ACC112 (cell line): ENCODE data around the gene PSMD12.
A peak's percentile ranks its signal among the peaks of the same experiment; 100 is the strongest.
"Not testable (repeated sequence)": the region's sequence is repeated elsewhere in the genome, so short reads cannot be mapped to it uniquely, and the experiment has no call there.

Source experiments
- H2AFZ ChIP-seq: fragments of 200-600 bp; sonication (generic); one replicate; pipeline ENCODE4 v1.6.0; 2017; ENCODE audit warnings: antibody characterized with exemption, low read length; ENCODE audit not compliant: unreplicated experiment
- H3K27ac ChIP-seq: fragments of 200-600 bp; sonication (generic); 2 replicates; pipeline ENCODE4 v1.5.1; 2014; ENCODE audit warnings: low read depth, mild to moderate bottlenecking, antibody characterized with exemption, low read length, moderate library complexity
- H3K27me3 ChIP-seq: fragments of 200-600 bp; sonication (generic); 2 replicates; pipeline ENCODE4 v1.6.1; 2014; ENCODE audit warnings: mild to moderate bottlenecking, antibody characterized with exemption, low read length, moderate library complexity, mixed read lengths; ENCODE audit not compliant: insufficient read depth
- H3K36me3 ChIP-seq: fragments of 200-600 bp; sonication (generic); 2 replicates; pipeline ENCODE4 v1.6.1; 2016; ENCODE audit warnings: mild to moderate bottlenecking, antibody characterized with exemption, low read length, moderate library complexity, mixed read lengths; ENCODE audit not compliant: insufficient read depth
- H3K4me1 ChIP-seq: fragments of 200-600 bp; sonication (generic); one replicate; pipeline ENCODE4 v1.6.1; 2016; ENCODE audit warnings: low read length, mixed read lengths; ENCODE audit not compliant: insufficient read depth, unreplicated experiment, control insufficient read depth
- H3K4me3 ChIP-seq: fragments of 200-600 bp; sonication (generic); 2 replicates; pipeline ENCODE4 v1.5.1; 2014; ENCODE audit warnings: mild to moderate bottlenecking, low read depth, low read length
- H3K79me2 ChIP-seq: fragments of 200-600 bp; sonication (generic); one replicate; pipeline ENCODE4 v1.6.0; 2016; ENCODE audit warnings: low read length; ENCODE audit not compliant: control insufficient read depth, unreplicated experiment, insufficient read depth

The PSMD12 gene

GRCh38 chr17:67401598-67402504, 35.5 kb upstream of the PSMD12 start:
- no peak overlapping the region for H3K27ac ChIP-seq
- no peaks in the 10 kb centered on the region for H3K27me3 ChIP-seq
- no peaks in the 10 kb centered on the region for H3K79me2 ChIP-seq
- H3K36me3 ChIP-seq: no peaks in the 10 kb centered on the region
- H2AFZ ChIP-seq: no peak overlapping the region
- no peak overlapping the region for H3K4me3 ChIP-seq
- H3K4me1 ChIP-seq: no peaks in the 10 kb centered on the region

DNA sequence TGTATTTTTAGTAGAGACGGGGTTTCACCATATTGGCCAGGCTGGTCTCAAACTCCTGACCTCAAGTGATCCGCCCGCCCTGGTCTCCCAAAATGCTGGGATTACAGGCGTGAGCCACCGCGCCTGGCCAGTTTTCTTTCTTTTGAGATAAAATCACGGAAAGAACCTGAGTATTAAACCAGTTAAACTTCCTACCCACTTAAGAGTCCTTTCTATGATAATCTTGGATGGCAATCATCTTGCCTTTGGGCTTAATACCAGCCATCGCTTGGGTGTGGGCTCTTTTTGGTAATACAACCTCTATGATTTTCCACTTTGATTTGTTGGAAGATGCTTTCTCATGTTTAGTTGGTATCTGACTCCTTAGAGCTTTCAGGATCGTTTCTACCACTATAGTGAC, 34.7 kb upstream of the PSMD12 start:
- Histone ChIP-seq H3K36me3 (no peaks in the 10 kb centered on the region), H3K27me3 (no peaks in the 10 kb centered on the region), H3K27ac (no peak overlapping the region), H3K79me2 (peaks cover 2% of the 10 kb centered on the region), H3K4me3 (no peak overlapping the region), H3K4me1 (no peaks in the 10 kb centered on the region), H2AFZ (no peak overlapping the region)

DNA sequence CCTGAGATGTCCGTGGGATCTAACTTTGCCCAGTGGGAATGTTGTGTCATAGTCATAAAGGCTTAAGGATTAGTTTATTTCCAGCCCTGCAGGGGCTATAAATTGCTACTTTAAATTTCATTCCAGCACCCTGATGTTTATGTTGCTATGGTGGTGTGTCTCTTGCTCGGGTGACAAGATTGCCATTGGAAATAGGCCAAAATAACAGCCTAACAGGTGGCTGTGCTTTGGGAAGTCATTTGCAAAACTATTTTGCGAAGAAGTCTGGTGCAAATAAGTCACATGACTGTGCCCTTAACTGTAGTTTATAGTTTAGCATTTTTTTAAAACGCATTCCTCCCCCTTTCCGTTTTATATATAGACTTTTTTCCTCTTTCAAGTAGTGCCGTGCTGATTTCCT, 33.8 kb upstream of the PSMD12 start:
- H3K79me2 ChIP-seq: peaks cover 2% of the 10 kb centered on the region
- H3K27ac ChIP-seq: no peak overlapping the region
- H3K4me3 ChIP-seq: no peak overlapping the region
- no peaks in the 10 kb centered on the region for H3K27me3 ChIP-seq
- H2AFZ ChIP-seq: no peak overlapping the region
- no peaks in the 10 kb centered on the region for H3K4me1 ChIP-seq
- no peaks in the 10 kb centered on the region for H3K36me3 ChIP-seq

GRCh38 chr17:67399676-67400075, 33.3 kb upstream of the PSMD12 start:
- no peaks in the 10 kb centered on the region for H3K36me3 ChIP-seq
- H2AFZ ChIP-seq: no peak overlapping the region
- H3K4me1 ChIP-seq: no peaks in the 10 kb centered on the region
- H3K79me2 ChIP-seq: peaks cover 2% of the 10 kb centered on the region
- no peak overlapping the region for H3K27ac ChIP-seq
- H3K27me3 ChIP-seq: no peaks in the 10 kb centered on the region
- H3K4me3 ChIP-seq: no peak overlapping the region

GRCh38 chr17:67393809-67394397, 27.5 kb upstream of the PSMD12 start:
- Histone ChIP-seq H3K27ac (no peak overlapping the region), H3K4me1 (peaks cover 16% of the 10 kb centered on the region), H3K4me3 (no peak overlapping the region), H3K36me3 (no peaks in the 10 kb centered on the region), H3K79me2 (peaks cover 6% of the 10 kb centered on the region), H2AFZ (no peak overlapping the region), H3K27me3 (no peaks in the 10 kb centered on the region)

DNA sequence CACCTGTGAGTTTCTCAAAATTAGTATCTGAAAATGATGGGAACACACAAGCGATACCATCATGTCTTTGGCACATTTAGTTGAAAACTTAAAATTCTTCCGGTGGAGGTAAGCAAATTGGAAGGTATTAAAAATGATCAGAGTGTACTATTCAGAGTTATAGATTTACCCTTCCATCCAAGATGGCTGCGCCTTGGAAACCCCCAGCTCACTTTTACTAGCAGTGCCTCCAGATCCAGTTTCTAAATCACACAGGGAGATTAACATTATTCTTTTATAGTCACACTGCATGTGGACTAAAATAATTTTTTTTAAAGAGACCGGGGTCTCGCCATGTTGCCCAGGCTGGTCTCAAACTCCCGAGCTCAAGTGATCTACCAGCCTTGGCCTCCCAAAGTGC, 25.7 kb upstream of the PSMD12 start:
- Histone ChIP-seq H3K36me3 (no peaks in the 10 kb centered on the region), H3K4me1 (peaks cover 16% of the 10 kb centered on the region), H3K27ac (peak overlapping the region; percentile 99), H3K27me3 (no peaks in the 10 kb centered on the region), H3K4me3 (no peak overlapping the region), H2AFZ (no peak overlapping the region), H3K79me2 (peaks cover 6% of the 10 kb centered on the region)

DNA sequence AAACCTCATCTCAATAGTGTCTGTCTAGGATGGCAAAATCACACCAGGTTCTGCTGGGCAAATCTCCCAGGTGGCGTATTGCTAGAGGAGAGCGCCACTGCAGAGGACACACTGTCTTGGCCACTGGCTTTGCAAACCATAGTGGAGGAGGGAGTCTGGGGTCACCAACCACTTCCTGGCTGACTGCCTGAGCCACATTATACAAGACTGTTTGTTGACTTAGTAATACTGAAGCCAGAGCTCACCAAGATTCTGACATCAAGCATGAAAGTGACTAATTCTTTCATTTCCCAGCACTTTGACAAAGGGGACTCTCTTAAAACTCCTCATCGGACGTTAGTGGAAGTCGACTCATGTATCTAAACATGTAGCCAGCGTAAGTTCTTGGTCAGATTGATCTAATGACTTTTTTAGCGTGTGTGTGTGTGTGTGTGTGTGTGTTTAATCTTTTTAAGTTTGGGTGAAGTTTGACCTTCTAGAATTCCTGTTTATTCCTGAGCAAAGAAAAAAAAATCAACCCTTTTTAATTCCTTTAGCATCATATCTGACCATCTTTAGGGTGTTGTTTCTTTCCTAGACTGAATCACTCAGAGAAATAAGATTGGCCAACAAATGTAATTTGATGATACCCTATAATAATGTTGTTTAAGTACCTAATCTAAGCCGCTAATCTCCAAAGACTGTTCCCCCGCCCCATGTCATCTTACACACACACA, 24.4 kb upstream of the PSMD12 start:
- Histone ChIP-seq H3K27me3 (no peaks in the 10 kb centered on the region), H3K79me2 (peaks cover 4% of the 10 kb centered on the region), H3K27ac (peak overlapping the region; percentile 99), H3K4me3 (peak overlapping the region; percentile 56), H3K4me1 (peaks cover 16% of the 10 kb centered on the region), H3K36me3 (no peaks in the 10 kb centered on the region), H2AFZ (peak overlapping the region; percentile 20)

- H2AFZ ChIP-seq: no peak overlapping the region
- H3K4me3 ChIP-seq: no peak overlapping the region
- H3K4me1 ChIP-seq: peaks cover 16% of the 10 kb centered on the region
- H3K36me3 ChIP-seq: no peaks in the 10 kb centered on the region
- peaks cover 4% of the 10 kb centered on the region for H3K79me2 ChIP-seq
- peak overlapping the region; percentile 99 for H3K27ac ChIP-seq
- no peaks in the 10 kb centered on the region for H3K27me3 ChIP-seq
Observed at GRCh38 chr17:67390006-67390645, 23.7 kb upstream of the PSMD12 start.

DNA sequence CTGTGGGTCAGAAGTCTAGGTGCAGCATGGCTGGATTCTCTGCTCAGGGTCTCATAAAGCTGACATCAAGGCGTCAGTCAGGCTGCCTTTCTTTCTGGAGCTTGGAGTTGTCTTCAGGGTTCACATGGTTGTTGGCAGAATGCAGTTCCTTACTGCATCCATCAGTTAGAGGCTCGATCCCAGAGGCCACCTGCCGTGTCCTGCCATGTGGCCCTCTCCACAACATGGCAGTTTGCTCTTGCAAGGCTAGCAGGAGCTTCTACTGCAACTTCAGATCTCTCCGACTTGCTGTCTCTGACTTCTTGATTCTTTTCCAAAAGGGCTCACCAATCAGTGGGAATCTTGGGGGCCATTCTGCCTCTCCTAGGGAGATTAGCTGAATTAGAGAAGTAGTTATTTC, 22.6 kb upstream of the PSMD12 start:
- peaks cover 7% of the 10 kb centered on the region for H3K79me2 ChIP-seq
- H3K27ac ChIP-seq: peak overlapping the region; percentile 24; the same call in 1 of the 2 replicates
- no peak overlapping the region for H2AFZ ChIP-seq
- no peaks in the 10 kb centered on the region for H3K36me3 ChIP-seq
- no peak overlapping the region for H3K4me3 ChIP-seq
- peaks cover 16% of the 10 kb centered on the region for H3K4me1 ChIP-seq
- H3K27me3 ChIP-seq: no peaks in the 10 kb centered on the region

GRCh38 chr17:67388536-67388935, 22.2 kb upstream of the PSMD12 start:
- peaks cover 16% of the 10 kb centered on the region for H3K4me1 ChIP-seq
- H3K27me3 ChIP-seq, H3K79me2 ChIP-seq, H3K36me3 ChIP-seq, H2AFZ ChIP-seq, H3K27ac ChIP-seq, H3K4me3 ChIP-seq: not testable (repeated sequence)
